GM20431 (cell line): Measurements from ENCODE around the gene FTO.
"Not testable (repeated sequence)": the region's sequence is repeated elsewhere in the genome, so short reads cannot be mapped to it uniquely, and the experiment has no call there.

Experiments used
- in situ Hi-C: fragments of 300-500 bp; cut with MseI, MboI; formaldehyde crosslinking; loops from one replicate; pipeline ENCODE4 v1.15.0; 2020; ENCODE audit warnings: low sequenced_read_pairs; ENCODE audit not compliant: unreplicated experiment

The FTO gene

DNA sequence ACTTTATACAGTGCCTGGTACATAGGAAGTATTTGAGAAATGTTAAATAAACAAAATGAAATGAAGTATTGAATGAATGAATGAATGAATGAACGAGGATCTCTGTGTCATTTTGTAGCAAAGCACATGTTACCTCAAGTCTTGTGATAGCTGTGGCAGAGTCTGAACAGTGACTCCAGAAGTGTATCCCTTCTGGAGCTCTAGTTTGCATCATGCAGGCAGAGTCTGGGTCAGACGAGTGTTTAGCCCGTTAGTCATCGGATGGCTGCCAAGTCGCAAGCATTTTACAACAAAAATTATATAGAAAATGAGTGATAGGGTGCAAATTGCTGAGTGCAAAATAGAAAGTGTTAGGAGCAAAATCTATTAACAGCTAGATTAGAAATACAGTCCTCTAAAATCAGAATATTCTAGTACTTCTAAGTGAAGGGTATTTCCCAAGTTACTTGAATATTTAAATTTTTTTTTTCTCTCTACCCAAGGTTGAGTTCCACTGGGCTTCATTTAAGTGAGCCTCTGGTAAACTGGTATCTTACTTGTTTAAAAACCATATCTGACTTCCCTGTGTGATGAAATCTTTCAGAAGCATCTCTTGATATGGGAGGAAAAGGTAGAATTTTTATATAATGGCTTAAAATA is 113.3 kb downstream of the FTO start:
- in situ Hi-C loops = no loop called here

DNA sequence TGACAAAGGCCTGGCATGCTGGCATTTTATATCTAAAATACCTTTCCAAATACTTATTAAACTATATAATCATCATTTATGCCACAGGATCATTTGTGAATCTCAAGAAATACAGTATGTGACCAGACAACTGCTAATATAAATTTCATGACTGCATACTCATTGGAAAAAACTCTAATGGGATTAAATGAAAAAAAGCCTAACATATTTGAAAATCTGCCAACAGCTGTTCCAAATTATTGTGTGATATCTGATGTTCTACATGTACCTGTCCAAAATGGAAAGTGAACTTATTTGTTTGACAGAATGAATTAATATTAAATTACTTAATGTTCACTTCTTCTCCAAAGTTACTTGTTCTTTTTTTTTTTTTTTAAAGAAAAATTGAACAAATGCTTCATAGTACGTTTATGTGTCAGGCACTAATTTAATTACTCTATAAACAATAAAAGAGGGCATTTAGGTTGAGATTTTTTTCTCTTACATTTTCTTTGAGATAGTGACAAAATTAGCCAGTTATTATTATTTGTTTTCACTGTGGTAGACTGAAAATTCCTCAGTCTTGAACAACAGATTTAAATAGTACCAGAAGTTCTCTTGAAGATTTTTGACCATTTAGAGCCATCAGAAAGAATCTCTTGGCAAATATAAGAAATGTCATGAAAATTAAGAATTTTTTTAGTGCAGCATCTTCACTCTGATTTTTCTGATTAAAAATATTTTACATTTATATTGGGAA is 114.0 kb downstream of the FTO start:
- in situ Hi-C loops = no loop called here

DNA sequence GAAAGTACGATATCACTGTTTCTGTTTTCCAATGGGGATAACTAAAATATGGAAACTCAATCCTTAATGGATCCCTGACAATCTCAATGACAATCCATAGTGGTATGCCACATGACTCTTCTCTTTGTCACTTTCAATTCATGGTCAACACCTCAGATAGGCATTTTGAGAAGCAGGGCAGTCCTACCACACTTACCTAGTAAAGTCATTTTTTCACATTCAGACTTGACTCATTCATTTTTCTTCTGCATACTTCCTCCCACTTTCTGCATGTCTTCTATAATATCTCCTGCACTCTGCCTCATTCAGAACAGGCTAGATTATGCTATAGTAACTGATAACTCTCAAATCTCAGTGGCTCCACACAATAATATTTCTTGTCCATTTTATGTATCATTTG is 117.5 kb downstream of the FTO start:
- in situ Hi-C loops = no loop called here

DNA sequence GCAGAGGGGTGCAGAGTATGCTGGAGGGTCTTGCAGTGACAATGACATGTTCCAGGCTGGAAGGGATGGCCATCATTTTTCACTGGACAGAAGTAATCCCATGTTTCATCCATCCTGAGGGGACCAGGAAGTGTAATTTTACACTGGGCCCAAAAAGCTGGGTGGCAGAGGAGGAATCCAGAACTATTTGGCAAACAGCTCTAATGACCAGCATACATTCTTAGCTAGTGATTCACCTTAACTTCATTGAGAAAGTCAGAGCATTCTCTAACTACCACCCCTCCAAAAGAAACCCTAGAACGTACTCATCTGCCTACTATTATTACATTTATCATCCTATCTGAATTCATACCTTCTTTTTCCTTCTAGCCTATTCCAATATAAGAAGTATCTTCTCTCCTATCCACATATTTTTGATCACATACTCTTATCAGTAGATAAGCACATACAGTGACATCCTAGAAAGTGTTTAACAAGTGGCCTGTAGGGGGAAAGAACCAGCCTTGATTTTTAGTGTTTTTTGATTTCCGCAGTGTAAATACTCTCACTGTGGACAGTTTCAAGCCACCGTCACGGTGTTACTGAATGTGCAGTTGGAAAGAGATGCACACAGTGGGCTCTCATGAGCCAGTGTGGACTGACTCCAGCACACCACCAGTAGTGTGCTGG is 118.1 kb downstream of the FTO start:
- in situ Hi-C loops = no loop called here

DNA sequence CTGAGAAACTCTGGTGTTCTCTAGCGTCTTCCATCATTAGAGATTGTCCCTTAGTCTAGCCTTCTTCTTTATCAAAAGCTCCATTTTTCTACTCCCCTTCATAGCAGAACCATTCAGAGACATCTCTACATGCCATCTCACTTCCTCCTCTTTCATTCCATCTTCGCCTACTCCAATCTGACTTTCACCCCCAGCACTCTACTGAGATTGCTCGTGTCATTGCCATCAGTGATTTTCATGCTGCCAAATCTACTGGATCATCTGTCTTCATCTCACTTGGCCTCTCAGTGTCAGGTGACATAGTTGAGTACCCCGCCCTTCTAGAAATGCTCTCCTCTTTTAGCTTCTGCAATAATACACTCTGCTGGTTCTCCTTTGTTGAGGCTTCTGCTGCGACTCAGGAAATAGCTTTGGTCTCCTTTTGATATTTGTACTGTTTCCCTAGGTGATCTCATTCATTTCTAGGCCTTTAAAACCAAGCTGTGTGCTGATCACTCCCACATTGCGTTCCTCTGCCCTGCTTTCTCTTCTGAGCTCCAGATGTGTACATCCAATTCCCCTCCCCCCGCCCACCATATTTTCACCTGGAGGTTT is 119.1 kb downstream of the FTO start:
- in situ Hi-C loops = no loop called here

DNA sequence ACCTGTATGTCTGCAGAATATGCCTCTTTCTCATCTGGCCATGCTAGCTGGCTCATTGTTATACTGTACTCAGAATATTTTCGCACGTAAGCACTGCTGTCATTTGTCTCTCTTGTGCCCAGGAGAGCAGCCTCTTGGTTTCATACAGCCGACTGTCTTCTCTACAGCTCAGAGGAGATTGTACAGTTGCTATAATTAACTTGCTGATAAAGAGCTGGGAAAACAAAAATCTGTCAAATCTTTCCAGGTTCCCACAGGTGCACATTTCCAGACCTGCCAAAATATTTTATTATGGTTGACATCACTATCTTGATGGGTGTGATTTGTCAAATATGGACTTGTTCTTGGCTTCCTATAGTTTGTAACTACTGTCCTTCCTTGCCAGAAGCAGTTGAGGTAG is 122.7 kb downstream of the FTO start:
- in situ Hi-C loops = no loop called here

DNA sequence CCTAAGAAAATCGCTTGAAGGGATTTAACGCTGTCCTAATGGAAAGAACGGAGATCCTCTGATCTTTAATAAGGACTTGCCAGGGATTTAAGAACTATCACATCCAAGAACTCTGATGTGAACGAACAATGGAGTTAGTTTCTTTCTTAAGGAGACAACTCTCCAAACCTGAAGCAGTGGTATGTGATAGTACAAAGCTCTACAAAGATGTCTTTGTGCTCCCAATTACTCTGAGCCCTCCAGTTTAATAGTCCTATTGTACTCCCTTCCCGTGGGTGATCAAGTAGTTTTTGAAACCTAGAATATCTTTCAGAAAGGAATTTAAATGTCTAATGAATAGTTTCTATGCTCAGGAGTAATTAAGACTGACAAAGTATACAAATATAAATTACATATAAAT is 123.8 kb downstream of the FTO start:
- in situ Hi-C loops = no loop called here

DNA sequence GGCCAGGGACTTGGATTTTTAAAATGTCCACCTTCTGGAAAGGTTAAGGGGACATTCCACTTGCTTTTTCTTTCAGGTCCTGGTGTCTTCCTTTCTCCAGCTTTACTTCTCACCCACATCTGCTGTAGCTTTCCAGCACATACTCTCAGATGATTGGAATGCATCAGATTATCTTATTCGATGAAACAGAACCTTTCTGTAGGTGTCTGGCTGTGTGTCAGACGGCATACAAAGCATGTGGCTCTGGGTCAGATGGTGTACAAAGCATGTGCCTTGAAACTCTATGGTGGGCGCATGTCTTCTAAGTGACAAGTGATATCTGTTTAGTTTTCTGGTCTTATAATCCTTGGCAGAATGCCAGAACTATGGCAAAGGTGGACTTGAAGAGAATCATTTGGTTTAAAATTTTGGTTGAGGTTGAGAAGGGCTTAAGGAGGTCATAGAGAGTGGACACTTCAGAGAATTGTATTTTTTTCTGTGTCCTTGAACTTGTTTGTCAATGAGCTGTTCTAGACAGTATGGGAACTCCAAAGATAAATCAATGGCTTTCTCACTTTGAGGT is 125.3 kb downstream of the FTO start:
- in situ Hi-C loops = no loop called here

DNA sequence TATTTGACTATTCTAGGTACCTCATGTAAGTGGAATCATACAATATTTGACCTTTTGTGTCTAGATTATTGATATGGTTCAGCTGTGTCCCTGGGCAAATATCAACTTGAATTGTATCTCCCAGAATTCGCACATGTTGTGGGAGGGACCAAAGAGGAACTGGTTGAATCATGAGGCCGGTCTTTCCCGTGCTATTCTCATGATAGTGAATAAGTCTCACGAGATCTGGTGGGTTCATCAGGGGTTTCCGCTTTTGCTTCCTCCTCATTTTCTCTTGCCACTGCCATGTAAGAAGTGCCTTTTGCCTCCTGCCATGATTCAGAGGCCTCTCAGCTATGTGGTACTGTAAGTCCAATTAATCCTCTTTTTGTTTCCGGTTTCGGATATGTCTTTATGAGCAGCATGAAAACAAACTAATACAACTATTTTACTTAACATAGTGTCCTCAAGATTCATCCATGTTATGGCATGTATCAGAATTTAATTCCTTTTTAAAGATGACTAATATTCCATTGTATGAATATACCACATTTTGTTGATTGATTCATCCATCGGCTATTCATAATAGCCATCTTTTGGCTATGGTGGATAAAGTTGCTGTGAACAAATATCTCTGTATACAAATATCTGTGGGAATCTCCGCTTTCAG is 129.1 kb downstream of the FTO start:
- in situ Hi-C loops = no loop called here

DNA sequence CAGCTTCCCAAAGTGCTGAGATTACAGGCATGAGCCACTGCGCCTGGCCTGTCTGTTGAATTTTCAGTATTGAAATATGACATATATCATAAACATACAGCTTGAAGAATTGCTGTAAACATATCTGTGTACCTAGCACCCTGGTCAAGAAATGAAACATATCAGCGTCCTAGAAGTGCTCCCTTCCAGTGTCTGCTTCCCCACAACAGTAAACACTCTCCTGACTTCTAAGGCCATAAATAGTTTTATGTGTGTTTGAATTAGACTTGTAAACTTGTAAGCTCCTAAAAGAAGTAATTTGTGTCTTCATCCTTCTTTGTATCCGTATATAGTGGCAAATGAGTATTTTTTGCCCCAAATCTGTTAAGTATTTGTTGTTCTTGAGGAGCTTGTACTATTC is 132.2 kb downstream of the FTO start:
- in situ Hi-C loops = no loop called here

DNA sequence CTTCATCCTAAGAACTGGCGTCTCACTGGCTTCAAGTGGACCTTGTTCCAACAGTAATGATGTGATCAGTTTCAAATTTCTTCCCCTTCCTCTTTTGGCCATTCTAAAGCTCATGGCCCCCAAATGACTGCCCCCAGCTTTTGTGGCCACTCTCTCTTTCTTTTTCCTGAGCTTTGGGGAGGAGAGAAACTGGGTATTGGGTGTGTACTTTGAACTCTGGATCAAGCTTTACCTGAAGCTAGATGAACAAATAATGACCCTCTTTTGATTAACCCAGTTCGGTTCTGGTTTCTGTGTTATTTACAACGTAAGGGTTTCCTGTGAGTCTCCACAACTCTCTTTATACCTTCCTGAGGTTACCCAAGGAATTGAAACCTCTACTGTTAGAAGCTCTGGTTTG is 132.7 kb downstream of the FTO start:
- in situ Hi-C loops = no loop called here

DNA sequence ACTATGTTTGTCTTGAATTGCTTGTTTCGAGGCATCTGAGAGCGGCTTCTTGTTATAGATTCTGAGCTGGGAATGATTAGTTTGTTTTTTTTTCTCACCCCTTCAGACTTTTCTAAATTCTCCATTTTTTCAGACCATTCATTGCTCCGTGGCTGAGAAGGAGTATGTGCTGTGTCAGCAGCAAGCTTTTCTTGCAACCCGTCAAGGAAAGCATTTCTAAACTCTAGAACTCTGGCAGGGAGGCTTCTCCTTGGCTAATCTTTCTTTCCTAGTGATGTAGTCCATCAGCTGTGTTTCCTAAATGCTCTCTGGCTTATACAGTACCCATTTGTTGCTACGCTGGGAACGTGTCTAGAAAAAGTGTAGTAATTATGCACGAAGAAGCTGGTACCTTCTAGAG is 133.5 kb downstream of the FTO start:
- in situ Hi-C loops = no loop called here

DNA sequence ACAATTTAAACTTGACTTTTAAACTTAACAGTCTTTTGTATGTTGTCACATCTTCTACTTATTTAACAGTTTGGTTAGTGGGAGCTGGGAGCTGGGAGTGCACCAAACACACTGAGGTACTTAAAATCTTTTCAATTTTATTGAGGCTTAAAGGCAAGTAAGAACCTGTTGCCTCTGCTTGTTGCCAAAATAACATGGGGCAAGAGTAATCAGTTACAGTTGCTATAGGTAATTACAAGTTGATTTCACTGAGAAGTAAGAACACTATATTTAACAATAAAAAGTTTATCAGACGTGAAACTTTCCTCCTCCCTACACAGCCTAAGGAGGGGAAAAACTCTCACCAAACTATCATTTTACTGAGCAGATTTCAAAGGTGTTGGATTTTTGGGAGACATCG is 135.2 kb downstream of the FTO start:
- in situ Hi-C loops = no loop called here

DNA sequence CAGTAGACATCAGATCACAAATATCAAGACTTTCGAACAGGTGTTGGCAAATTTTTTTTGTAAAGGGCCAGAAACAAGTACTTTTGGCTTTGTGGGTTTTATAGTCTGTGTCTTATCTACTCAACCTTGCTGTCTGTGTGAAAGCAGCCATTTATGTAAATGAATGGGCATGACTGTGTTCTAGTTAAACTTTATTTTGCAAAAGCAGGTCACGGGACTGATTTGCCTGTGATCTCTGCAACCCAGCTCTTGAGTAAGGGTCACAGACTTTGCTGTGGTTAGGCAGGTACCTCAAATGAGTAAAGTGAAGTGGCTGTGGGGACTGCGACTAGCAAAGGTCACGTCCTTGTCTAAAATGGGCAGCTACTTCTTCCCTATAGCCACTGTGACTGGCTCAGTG is 136.5 kb downstream of the FTO start:
- in situ Hi-C loops = no loop called here

DNA sequence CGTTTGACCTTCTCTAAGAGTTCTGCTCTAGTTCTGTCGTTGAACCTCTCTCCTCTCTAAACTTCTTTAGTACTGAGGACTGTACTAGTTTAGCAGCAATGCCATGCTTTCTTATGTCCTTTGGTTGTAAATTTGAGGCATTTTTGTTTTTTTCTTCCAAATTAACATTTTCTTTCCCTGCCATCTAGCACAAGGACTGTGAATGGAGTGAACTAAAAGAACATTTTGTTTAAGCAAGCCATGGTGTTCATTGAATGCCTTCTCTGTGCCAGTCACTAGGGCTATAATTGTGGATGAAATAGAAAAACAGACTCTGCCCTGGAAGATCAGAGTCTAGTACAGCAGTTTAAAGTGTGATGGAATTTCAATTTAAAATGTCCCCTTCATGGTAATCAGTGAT is 137.9 kb downstream of the FTO start:
- in situ Hi-C loops = no loop called here

DNA sequence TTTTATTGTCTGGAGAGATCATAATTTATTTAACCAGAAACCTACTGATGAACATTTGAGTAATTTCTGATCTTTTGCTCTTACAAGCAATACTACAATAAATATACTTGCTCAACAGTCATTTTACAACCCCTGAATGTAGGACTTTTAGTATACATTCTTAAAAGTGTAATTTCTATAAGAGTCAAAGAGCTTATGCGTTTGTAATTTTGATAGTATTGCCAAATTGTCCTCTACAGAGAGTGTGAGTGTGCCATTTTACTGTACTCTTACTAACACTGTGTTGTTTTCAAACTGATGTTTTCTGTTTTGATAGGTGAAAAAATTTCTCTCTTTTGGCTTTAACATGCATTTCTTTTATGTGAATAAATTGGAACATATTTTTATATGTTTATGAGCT is 139.1 kb downstream of the FTO start:
- in situ Hi-C loops = no loop called here

DNA sequence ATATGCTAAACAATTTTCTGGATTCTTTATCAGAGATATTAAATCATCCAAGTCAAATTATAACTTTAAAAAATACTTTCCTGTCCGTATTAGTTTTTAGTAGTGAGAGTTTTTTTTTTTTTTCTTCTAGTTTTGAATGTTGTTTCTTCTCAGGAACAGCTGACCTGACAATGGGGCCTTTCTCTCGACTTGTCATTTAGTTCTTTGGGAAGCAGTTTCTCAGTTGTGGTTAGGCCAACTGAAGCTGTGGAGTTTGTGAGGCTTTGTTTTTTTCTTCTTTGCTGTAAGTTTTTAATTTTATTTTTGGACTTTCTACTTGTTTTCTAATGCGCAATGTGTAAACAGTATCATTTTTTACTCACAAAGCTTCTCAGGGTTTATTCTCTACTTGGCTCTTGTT is 140.8 kb downstream of the FTO start:
- in situ Hi-C loops = no loop called here

DNA sequence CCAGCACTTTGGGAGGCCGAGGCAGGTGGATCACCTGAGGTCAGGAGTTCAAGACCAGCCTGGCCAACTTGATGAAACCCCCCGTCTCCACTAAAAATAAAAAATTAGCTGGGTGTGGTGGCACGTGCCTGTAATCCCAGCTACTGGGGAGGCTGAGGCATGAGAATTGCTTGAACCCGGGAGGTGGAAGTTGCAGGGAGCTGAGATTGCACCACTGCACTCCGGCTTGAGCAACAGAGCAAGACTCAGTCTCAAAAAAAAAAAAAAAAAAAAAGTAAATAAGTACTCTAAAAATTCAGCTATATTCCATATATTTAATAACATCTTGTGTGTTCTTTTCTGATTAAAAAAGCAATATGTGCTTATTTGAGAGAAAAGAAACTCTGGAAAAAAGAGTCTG is 142.6 kb downstream of the FTO start:
- in situ Hi-C loops = not testable (repeated sequence)

DNA sequence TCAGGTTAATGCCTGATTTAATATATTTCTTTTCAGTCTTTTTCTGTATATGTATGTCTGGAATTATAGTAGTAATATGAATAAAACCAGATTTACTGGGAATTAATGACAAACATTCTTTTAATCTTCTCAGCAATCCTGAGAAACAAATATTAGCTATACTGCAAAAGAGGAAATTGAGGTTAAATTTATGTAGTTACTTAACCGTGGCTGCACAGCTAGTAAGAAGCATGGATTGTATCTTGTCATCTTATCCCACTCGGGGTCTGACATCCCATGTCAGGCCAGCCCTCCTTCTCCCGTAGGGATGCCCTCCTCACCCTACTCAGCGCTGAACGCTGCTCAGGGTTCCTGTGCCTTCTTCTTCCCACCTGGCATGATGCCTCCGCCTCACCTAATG is 143.0 kb downstream of the FTO start:
- in situ Hi-C loops = no loop called here

DNA sequence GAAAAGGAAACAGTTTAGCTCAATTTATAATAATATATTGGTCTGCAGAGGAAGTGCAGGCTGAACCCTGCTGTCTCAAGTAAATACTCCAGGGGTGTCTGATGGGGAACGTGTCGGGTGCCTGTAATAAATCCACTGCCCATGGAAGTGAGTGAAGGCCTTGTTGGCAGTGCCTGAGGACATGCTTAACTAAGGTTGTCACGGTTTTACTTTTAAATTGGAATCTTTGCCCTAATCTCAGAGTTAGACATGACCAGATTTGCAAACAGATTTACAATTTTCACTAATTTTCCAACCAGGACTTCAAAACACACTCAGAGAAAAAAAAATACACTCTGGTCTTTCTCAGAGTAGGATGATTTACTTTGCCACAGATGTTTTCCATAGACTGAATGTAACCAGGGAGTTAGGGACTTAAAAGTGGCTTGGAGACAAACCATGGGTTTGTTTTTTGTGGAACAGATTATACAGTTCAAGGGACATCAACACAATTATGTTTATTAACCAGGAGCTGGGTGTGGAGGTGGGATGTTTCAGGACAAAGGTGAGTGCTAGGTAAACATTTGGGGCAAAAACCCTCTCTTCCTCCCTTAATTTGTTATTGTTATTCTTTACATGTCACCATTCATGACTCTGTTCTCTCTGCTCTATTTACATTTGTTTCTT is 144.5 kb downstream of the FTO start:
- in situ Hi-C loops = no loop called here
